Neural cell (in vitro differentiated cells): ENCODE results near the gene ZIM2. TPM values are rescaled to one million over a fixed set of nuclear protein-coding genes. Genes with fewer than 3 reads are reported as not detected.

ENCODE experiments used
- H2AFZ ChIP-seq: fragments of 200-600, 300-800 bp; sonication (generic), shearing (Covaris generic); 2 replicates; pipeline ENCODE4 v1.6.0; 2014; ENCODE audit warnings: low read depth, mild to moderate bottlenecking, antibody characterized with exemption, low read length, moderate library complexity
- H3F3A ChIP-seq: fragments of 200-600 bp; shearing (Covaris generic); 2 replicates; pipeline ENCODE4 v1.6.1; 2016; ENCODE audit warnings: mild to moderate bottlenecking, moderate library complexity, mixed read lengths, antibody characterized with exemption, low read length; ENCODE audit not compliant: insufficient read depth, poor library complexity, severe bottlenecking
- H3K27ac ChIP-seq: fragments of 200-600, 300-800 bp; sonication (generic), shearing (Covaris generic); 2 replicates; pipeline ENCODE4 v1.5.1; 2014; ENCODE audit warnings: mild to moderate bottlenecking, low read length, moderate library complexity
- H3K27me3 ChIP-seq: fragments of 300-800, 200-600 bp; sonication (generic), shearing (Covaris generic); 2 replicates; pipeline ENCODE4 v1.6.0; 2014; ENCODE audit warnings: mild to moderate bottlenecking, low read depth, low read length, moderate library complexity; ENCODE audit not compliant: insufficient read depth
- H3K36me3 ChIP-seq: fragments of 300-800, 200-600 bp; sonication (generic), shearing (Covaris generic); 2 replicates; pipeline ENCODE4 v1.5.1; 2014; ENCODE audit warnings: mild to moderate bottlenecking, antibody characterized with exemption, low read length, moderate library complexity; ENCODE audit not compliant: insufficient read depth
- H3K4me2 ChIP-seq: fragments of 300-800, 200-600 bp; sonication (generic), shearing (Covaris generic); 2 replicates; pipeline ENCODE4 v1.6.0; 2014; ENCODE audit warnings: mild to moderate bottlenecking, low read length
- H3K4me3 ChIP-seq: fragments of 300-800, 200-600 bp; sonication (generic), shearing (Covaris generic); 2 replicates; pipeline ENCODE4 v1.5.1; 2014; ENCODE audit warnings: mild to moderate bottlenecking, low read length, moderate library complexity
- H3K79me2 ChIP-seq: fragments of 200-600 bp; shearing (Covaris generic); replicated peaks from 2 replicates; pipeline ENCODE4 v1.6.0; 2014; ENCODE audit warnings: mild to moderate bottlenecking, low read length, moderate library complexity; ENCODE audit not compliant: insufficient read depth
- H3K9ac ChIP-seq: fragments of 300-800, 200-600 bp; sonication (generic), shearing (Covaris generic); 2 replicates; pipeline ENCODE4 v1.6.1; 2016; ENCODE audit warnings: mild to moderate bottlenecking, low read length, mixed read lengths
- H3K9me2 ChIP-seq: fragments of 200-600 bp; shearing (Covaris generic); 2 replicates; pipeline ENCODE4 v1.6.1; 2016; ENCODE audit warnings: mild to moderate bottlenecking, low read length, mixed read lengths; ENCODE audit not compliant: insufficient read depth
- H3K9me3 ChIP-seq: fragments of 200-600, 300-800 bp; sonication (generic), shearing (Covaris generic); 2 replicates; pipeline ENCODE4 v1.6.1; 2016; ENCODE audit warnings: mild to moderate bottlenecking, mixed run types, low read length, moderate library complexity, mixed read lengths
- H4K20me1 ChIP-seq: fragments of 200-600 bp; shearing (Covaris generic); 2 replicates; pipeline ENCODE4 v1.6.1; 2016; ENCODE audit warnings: mild to moderate bottlenecking, mixed run types; ENCODE audit not compliant: insufficient read depth
- EP300 ChIP-seq: fragments of 450-650 bp; conservative IDR thresholded peaks from 2 replicates; pipeline ENCODE4 v1.6.1; 2014; ENCODE audit warnings: antibody characterized with exemption, mild to moderate bottlenecking, moderate library complexity; ENCODE audit not compliant: poor library complexity, severe bottlenecking
- EZH2 ChIP-seq: fragments of 200-600, 300-800 bp; shearing (Covaris generic), sonication (generic); IDR thresholded peaks from 2 replicates; pipeline ENCODE4 v1.6.1; 2014; ENCODE audit warnings: antibody characterized with exemption, low read length, borderline replicate concordance, mild to moderate bottlenecking; ENCODE audit not compliant: insufficient read depth, poor library complexity, severe bottlenecking
- MXI1 ChIP-seq: fragments of 450-650 bp; conservative IDR thresholded peaks from 2 replicates; pipeline ENCODE4 v1.6.1; 2014; ENCODE audit warnings: antibody characterized with exemption, mild to moderate bottlenecking; ENCODE audit not compliant: poor library complexity, severe bottlenecking
- POLR2AphosphoS5 ChIP-seq: IDR thresholded peaks from 2 replicates; pipeline ENCODE4 v1.6.1; 2012
- RAD21 ChIP-seq: fragments of 450-650 bp; conservative IDR thresholded peaks from 2 replicates; pipeline ENCODE4 v1.6.1; 2014; ENCODE audit warnings: antibody characterized with exemption, mild to moderate bottlenecking, moderate library complexity
- SMC3 ChIP-seq: fragments of 450-650 bp; conservative IDR thresholded peaks from 2 replicates; pipeline ENCODE4 v1.6.1; 2014; ENCODE audit warnings: antibody characterized with exemption, mild to moderate bottlenecking, moderate library complexity; ENCODE audit not compliant: poor library complexity
- TAF1 ChIP-seq: IDR thresholded peaks from 2 replicates; pipeline ENCODE4 v1.6.1; 2012; ENCODE audit warnings: low read depth
- polyA plus RNA-seq: library from polyadenylated mRNA; depleted of rRNA; stranded (reverse); fragments of >200 nt; gene quantifications from 2 replicates; pipeline ENCODE4 v1.2.3, GENCODE V29; 2014
- TF ChIP-seq, protein P1 (sequence below): IDR thresholded peaks from 2 replicates; pipeline ENCODE4 v1.6.1; 2012; ENCODE audit warnings: borderline replicate concordance
- TF ChIP-seq, protein P2 (sequence below): fragments of 450-650 bp; IDR thresholded peaks from 2 replicates; pipeline ENCODE4 v1.5.1; 2014; ENCODE audit warnings: antibody characterized with exemption, mild to moderate bottlenecking, moderate library complexity; ENCODE audit not compliant: poor library complexity, severe bottlenecking

Gene ZIM2
- polyA plus RNA-seq, 1 donor from 2014 or later: not detected

DNA sequence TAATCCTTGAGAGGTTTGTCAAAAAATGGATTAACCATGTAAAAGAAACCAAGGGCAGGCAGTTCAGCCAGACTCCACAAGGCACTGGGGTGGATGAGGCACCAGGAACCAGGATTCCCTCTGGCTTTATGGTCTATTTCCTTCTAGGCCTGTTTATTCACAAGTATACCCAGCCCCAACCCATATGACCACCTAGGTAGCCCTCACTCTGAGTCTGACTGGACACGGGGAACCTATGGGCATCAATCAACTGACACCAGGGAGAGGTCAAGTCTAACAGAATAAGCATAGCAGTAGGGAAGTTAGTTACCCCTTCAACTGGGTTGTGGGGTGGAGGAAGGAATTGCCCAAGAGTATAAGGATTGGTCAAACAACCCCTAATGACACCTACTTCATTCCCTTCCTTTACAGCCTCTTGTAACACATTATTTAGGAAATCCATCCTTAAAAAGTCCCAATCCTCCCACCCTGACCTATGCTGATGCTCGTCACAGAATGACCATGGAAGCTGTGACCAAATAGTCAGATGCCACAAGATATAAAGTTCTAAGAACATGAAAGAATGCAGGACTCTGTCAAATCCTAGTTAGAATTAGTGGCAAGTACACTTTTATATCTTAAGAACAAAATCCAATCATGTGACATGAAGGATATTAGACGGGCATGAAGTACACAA is 31.7 kb downstream of the ZIM2 start:
- no peaks in the 10 kb centered on the region for H3K36me3 ChIP-seq
- H3K4me3 ChIP-seq: no peak overlapping the region
- TF ChIP-seq POLR2AphosphoS5 (no peak), SMC3 (no peak), RAD21 (no peak), MXI1 (no peak), TAF1 (no peak), EZH2 (no peak), EP300 (no peak)
- TF ChIP-seq, protein P1, sequence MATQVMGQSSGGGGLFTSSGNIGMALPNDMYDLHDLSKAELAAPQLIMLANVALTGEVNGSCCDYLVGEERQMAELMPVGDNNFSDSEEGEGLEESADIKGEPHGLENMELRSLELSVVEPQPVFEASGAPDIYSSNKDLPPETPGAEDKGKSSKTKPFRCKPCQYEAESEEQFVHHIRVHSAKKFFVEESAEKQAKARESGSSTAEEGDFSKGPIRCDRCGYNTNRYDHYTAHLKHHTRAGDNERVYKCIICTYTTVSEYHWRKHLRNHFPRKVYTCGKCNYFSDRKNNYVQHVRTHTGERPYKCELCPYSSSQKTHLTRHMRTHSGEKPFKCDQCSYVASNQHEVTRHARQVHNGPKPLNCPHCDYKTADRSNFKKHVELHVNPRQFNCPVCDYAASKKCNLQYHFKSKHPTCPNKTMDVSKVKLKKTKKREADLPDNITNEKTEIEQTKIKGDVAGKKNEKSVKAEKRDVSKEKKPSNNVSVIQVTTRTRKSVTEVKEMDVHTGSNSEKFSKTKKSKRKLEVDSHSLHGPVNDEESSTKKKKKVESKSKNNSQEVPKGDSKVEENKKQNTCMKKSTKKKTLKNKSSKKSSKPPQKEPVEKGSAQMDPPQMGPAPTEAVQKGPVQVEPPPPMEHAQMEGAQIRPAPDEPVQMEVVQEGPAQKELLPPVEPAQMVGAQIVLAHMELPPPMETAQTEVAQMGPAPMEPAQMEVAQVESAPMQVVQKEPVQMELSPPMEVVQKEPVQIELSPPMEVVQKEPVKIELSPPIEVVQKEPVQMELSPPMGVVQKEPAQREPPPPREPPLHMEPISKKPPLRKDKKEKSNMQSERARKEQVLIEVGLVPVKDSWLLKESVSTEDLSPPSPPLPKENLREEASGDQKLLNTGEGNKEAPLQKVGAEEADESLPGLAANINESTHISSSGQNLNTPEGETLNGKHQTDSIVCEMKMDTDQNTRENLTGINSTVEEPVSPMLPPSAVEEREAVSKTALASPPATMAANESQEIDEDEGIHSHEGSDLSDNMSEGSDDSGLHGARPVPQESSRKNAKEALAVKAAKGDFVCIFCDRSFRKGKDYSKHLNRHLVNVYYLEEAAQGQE: no peak
- TF ChIP-seq, protein P2, sequence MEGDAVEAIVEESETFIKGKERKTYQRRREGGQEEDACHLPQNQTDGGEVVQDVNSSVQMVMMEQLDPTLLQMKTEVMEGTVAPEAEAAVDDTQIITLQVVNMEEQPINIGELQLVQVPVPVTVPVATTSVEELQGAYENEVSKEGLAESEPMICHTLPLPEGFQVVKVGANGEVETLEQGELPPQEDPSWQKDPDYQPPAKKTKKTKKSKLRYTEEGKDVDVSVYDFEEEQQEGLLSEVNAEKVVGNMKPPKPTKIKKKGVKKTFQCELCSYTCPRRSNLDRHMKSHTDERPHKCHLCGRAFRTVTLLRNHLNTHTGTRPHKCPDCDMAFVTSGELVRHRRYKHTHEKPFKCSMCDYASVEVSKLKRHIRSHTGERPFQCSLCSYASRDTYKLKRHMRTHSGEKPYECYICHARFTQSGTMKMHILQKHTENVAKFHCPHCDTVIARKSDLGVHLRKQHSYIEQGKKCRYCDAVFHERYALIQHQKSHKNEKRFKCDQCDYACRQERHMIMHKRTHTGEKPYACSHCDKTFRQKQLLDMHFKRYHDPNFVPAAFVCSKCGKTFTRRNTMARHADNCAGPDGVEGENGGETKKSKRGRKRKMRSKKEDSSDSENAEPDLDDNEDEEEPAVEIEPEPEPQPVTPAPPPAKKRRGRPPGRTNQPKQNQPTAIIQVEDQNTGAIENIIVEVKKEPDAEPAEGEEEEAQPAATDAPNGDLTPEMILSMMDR: no peak
- H3K9me3 ChIP-seq: peaks cover 14% of the 10 kb centered on the region
- no peak overlapping the region for H2AFZ ChIP-seq
- H3K27me3 ChIP-seq: no peaks in the 10 kb centered on the region
- H3K9ac ChIP-seq: no peak overlapping the region
- H3F3A ChIP-seq: no peaks in the 10 kb centered on the region
- H3K27ac ChIP-seq: no peak overlapping the region
- H4K20me1 ChIP-seq: no peaks in the 10 kb centered on the region
- H3K9me2 ChIP-seq: no peaks in the 10 kb centered on the region
- no peak overlapping the region for H3K4me2 ChIP-seq
- no peaks in the 10 kb centered on the region for H3K79me2 ChIP-seq

DNA sequence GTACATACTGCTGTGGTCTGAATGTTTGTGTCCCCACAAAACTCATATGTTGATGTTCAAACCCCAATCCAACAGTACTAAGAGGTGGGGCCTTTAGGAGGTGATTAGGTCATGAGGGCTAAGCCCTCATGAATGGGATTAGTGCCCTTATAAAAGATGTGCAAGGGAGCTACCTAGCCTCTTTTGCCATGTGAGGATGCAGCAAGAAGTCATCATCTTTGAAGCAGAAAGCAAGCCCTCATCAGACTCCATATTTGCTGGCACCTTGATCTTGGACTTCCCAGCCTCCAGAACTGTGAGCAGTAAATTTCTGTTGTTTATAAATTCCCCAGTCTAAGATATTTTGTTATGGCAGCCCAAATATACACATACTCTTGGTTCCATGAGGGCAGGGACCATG is 33.9 kb downstream of the ZIM2 start:
- Histone ChIP-seq H3K9me3 (peaks cover 27% of the 10 kb centered on the region), H2AFZ (no peak overlapping the region), H3K4me3 (no peak overlapping the region), H3K4me2 (no peak overlapping the region), H3F3A (no peaks in the 10 kb centered on the region), H3K27me3 (no peaks in the 10 kb centered on the region), H3K9me2 (no peaks in the 10 kb centered on the region), H3K9ac (no peak overlapping the region), H3K27ac (no peak overlapping the region), H4K20me1 (no peaks in the 10 kb centered on the region), H3K79me2 (no peaks in the 10 kb centered on the region), H3K36me3 (no peaks in the 10 kb centered on the region)
- TF ChIP-seq TAF1 (no peak), EZH2 (no peak)
